HEK293 (cell line): ENCODE measurements around the gene ATP13A3.

Experiments used
- CTCF ChIA-PET: fragments of 350-600 bp; formaldehyde crosslinking; extraction: SDS; loops from one replicate; lab custom pipeline; 2021; ENCODE audit warnings: antibody characterized with exemption; lab: Yijun Ruan, JAX
- POLR2A ChIA-PET: fragments of 300-600 bp; formaldehyde crosslinking; extraction: SDS; loops from one replicate; lab custom pipeline; 2020; ENCODE audit warnings: antibody characterized with exemption, inconsistent platforms; lab: Yijun Ruan, JAX
- H3K27ac ChIP-seq: fragments of 200-500 bp; sonication (Bioruptor generic); 2 replicates; pipeline ENCODE4 v1.5.1; 2014; ENCODE audit warnings: low read depth, low read length, control low read depth, inconsistent platforms; ENCODE audit errors: extremely low read depth
- H3K36me3 ChIP-seq, 2 experiments: fragments of 200-500 bp in 1 of 2; sonication (Bioruptor generic) in 1 of 2; 1 replicate in 1 of 2; 2 replicates in 1 of 2; pipeline ENCODE4 v1.5.1; 2014 to 2017; ENCODE audit warnings: inconsistent platforms in 2 of 2, low read length in 2 of 2; ENCODE audit not compliant: control insufficient read depth in 2 of 2, insufficient read depth in 1 of 2
- H3K4me1 ChIP-seq: fragments of 200-500 bp; sonication (Bioruptor generic); 2 replicates; pipeline ENCODE4 v1.5.1; 2014; ENCODE audit warnings: mild to moderate bottlenecking, low read length, inconsistent platforms; ENCODE audit not compliant: control insufficient read depth, insufficient read depth
- H3K4me3 ChIP-seq: 2 replicates; pipeline ENCODE4 v1.5.1; 2011; ENCODE audit warnings: low read depth, mild to moderate bottlenecking, control low read depth, low read length, moderate library complexity
- H3K9me3 ChIP-seq: fragments of 200-500 bp; sonication (Bioruptor generic); 2 replicates; pipeline ENCODE4 v1.5.1; 2014; ENCODE audit warnings: low read depth, low read length, inconsistent platforms; ENCODE audit not compliant: control insufficient read depth, insufficient read depth
- GLI4 ChIP-seq: fragments of 450-650 bp; formaldehyde crosslinking; IDR thresholded peaks from 2 replicates; pipeline ENCODE4 v1.5.1; 2016; ENCODE audit warnings: missing biosample characterization, missing genetic modification characterization
- HOXA7 ChIP-seq: sonication (generic); formaldehyde crosslinking; IDR thresholded peaks from 2 replicates; pipeline ENCODE4 v1.8.1; 2022; ENCODE audit warnings: missing genetic modification reagents, borderline replicate concordance
- RBAK ChIP-seq: fragments of 450-650 bp; formaldehyde crosslinking; IDR thresholded peaks from 2 replicates; pipeline ENCODE4 v1.5.1; 2016; ENCODE audit warnings: missing biosample characterization, missing genetic modification characterization
- SCRT1 ChIP-seq: fragments of 450-650 bp; formaldehyde crosslinking; IDR thresholded peaks from 2 replicates; pipeline ENCODE4 v1.5.1; 2016; ENCODE audit warnings: missing biosample characterization, missing genetic modification characterization, borderline replicate concordance
- SP2 ChIP-seq: fragments of 450-650 bp; formaldehyde crosslinking; IDR thresholded peaks from 2 replicates; pipeline ENCODE4 v1.5.1; 2016; ENCODE audit warnings: missing biosample characterization, missing genetic modification characterization
- ZNF114 ChIP-seq: fragments of 450-650 bp; formaldehyde crosslinking; IDR thresholded peaks from 2 replicates; pipeline ENCODE4 v1.5.0; 2017; ENCODE audit warnings: missing biosample characterization, missing genetic modification characterization
- ZNF133 ChIP-seq: fragments of 450-650 bp; formaldehyde crosslinking; IDR thresholded peaks from 2 replicates; pipeline ENCODE4 v1.5.1; 2016; ENCODE audit warnings: missing biosample characterization, missing genetic modification characterization
- ZNF19 ChIP-seq: fragments of 450-650 bp; formaldehyde crosslinking; IDR thresholded peaks from 2 replicates; pipeline ENCODE4; 2016; ENCODE audit warnings: missing biosample characterization, missing genetic modification characterization, low read depth
- ZNF202 ChIP-seq: fragments of 450-650 bp; formaldehyde crosslinking; IDR thresholded peaks from 2 replicates; pipeline ENCODE4 v1.5.1; 2016; ENCODE audit warnings: missing biosample characterization, missing genetic modification characterization, borderline replicate concordance
- ZNF335 ChIP-seq: fragments of 450-650 bp; formaldehyde crosslinking; conservative IDR thresholded peaks from 2 replicates; pipeline ENCODE4 v1.5.1; 2016; ENCODE audit warnings: missing biosample characterization, missing genetic modification characterization
- ZNF366 ChIP-seq: fragments of 450-650 bp; formaldehyde crosslinking; conservative IDR thresholded peaks from 2 replicates; pipeline ENCODE4 v1.5.1; 2016; ENCODE audit warnings: missing biosample characterization, missing genetic modification characterization
- ZNF426 ChIP-seq: fragments of 450-650 bp; formaldehyde crosslinking; IDR thresholded peaks from 2 replicates; pipeline ENCODE4 v1.5.1; 2017; ENCODE audit warnings: missing biosample characterization, missing genetic modification characterization, mild to moderate bottlenecking, inconsistent platforms, moderate library complexity
- ZNF510 ChIP-seq: fragments of 450-650 bp; formaldehyde crosslinking; IDR thresholded peaks from 2 replicates; pipeline ENCODE4 v1.5.1; 2018; ENCODE audit warnings: mild to moderate bottlenecking, missing genetic modification characterization, missing biosample characterization; ENCODE audit not compliant: insufficient replicate concordance
- ZSCAN30 ChIP-seq: fragments of 450-650 bp; IDR thresholded peaks from 2 replicates; pipeline ENCODE4 v1.5.1; 2018; ENCODE audit warnings: missing biosample characterization, mild to moderate bottlenecking, missing genetic modification characterization, moderate library complexity
- TF ChIP-seq, protein P1 (sequence below): fragments of 450-650 bp; formaldehyde crosslinking; IDR thresholded peaks from 2 replicates; pipeline ENCODE4 v1.5.1; 2017; ENCODE audit warnings: missing biosample characterization, missing genetic modification characterization
- TF ChIP-seq, protein P2 (sequence below): fragments of 450-650 bp; formaldehyde crosslinking; IDR thresholded peaks from 2 replicates; pipeline ENCODE4 v1.5.1; 2016; ENCODE audit warnings: missing biosample characterization, missing genetic modification characterization
- TF ChIP-seq, protein P3 (sequence below): fragments of 450-650 bp; formaldehyde crosslinking; IDR thresholded peaks from 2 replicates; pipeline ENCODE4 v1.5.1; 2017; ENCODE audit warnings: missing biosample characterization, missing genetic modification characterization

ATP13A3 gene

DNA sequence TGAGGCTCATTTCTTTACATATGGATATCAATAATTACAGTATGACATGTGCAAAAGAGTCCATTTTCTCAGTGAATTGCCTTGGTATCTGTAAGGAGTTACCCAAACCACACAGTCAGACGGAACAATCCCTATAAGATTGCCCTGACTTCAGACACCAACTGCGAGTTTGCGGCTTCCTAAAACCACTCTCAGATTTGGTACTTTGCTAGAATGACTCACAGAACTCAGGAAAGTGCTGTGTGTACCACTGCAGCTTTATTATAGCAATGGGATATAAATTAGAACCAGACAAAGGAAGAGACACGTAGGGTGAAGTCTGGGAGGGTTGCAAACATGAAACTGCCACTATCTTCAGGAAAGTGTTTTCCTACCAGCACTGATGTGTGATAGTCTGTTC is 45.8 kb upstream of the ATP13A3 start:
- no peaks in the 10 kb centered on the region for H3K9me3 ChIP-seq
- CTCF ChIA-PET = no interaction called here
- TF ChIP-seq ZNF19 (no peak), ZSCAN30 (no peak), ZNF114 (tag by site-specific recombination) (no peak), ZNF426 (no peak), GLI4 (no peak), ZNF202 (no peak), HOXA7 (CRISPR knock-in tag) (no peak), SCRT1 (no peak), ZNF335 (tag by site-specific recombination) (no peak), RBAK (tag by site-specific recombination) (no peak)
- TF ChIP-seq, protein P1, sequence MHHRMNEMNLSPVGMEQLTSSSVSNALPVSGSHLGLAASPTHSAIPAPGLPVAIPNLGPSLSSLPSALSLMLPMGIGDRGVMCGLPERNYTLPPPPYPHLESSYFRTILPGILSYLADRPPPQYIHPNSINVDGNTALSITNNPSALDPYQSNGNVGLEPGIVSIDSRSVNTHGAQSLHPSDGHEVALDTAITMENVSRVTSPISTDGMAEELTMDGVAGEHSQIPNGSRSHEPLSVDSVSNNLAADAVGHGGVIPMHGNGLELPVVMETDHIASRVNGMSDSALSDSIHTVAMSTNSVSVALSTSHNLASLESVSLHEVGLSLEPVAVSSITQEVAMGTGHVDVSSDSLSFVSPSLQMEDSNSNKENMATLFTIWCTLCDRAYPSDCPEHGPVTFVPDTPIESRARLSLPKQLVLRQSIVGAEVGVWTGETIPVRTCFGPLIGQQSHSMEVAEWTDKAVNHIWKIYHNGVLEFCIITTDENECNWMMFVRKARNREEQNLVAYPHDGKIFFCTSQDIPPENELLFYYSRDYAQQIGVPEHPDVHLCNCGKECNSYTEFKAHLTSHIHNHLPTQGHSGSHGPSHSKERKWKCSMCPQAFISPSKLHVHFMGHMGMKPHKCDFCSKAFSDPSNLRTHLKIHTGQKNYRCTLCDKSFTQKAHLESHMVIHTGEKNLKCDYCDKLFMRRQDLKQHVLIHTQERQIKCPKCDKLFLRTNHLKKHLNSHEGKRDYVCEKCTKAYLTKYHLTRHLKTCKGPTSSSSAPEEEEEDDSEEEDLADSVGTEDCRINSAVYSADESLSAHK (tag by site-specific recombination) = no peak
- TF ChIP-seq, all 188 proteins: peak for 0
- Histone ChIP-seq H3K4me1 (peaks cover 5% of the 10 kb centered on the region; the same call in 1 of the 2 replicates), H3K27ac (no peak overlapping the region), H3K4me3 (no peak overlapping the region), H3K36me3 (no peaks in the 10 kb centered on the region)
- POLR2A ChIA-PET = no interaction called here

DNA sequence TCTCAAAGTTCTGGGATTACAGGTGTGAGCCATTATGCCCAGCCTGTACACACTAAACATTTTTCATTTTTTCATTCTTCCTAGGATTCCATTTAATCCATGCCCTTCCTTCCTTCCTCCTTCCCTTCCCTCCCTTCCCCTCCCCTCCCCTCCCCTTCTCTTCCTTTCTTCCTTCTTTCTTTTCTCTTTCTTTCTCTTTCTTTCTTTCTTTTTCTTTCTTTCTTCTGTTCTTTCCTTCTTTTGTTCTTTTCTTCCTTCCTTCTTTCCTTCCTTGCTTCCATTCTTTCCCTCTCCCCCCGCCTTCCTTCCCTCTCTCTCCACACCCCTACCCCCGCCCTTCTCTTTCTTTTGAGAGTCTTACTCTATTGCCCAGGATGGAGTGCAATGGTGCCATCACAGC is 40.9 kb upstream of the ATP13A3 start:
- H3K9me3 ChIP-seq = no peaks in the 10 kb centered on the region
- POLR2A ChIA-PET = no interaction called here
- H3K36me3 ChIP-seq = no peaks in the 10 kb centered on the region
- H3K27ac ChIP-seq = no peak overlapping the region
- H3K4me3 ChIP-seq = no peak overlapping the region
- CTCF ChIA-PET = no interaction called here
- H3K4me1 ChIP-seq = no peaks in the 10 kb centered on the region
- TF ChIP-seq ZNF366 (peak; percentile 73), ZNF510 (no peak), SP2 (no peak)
- TF ChIP-seq, protein P2, sequence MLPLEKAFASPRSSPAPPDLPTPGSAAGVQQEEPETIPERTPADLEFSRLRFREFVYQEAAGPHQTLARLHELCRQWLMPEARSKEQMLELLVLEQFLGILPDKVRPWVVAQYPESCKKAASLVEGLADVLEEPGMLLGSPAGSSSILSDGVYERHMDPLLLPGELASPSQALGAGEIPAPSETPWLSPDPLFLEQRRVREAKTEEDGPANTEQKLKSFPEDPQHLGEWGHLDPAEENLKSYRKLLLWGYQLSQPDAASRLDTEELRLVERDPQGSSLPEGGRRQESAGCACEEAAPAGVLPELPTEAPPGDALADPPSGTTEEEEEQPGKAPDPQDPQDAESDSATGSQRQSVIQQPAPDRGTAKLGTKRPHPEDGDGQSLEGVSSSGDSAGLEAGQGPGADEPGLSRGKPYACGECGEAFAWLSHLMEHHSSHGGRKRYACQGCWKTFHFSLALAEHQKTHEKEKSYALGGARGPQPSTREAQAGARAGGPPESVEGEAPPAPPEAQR = no peak
- TF ChIP-seq, protein P3, sequence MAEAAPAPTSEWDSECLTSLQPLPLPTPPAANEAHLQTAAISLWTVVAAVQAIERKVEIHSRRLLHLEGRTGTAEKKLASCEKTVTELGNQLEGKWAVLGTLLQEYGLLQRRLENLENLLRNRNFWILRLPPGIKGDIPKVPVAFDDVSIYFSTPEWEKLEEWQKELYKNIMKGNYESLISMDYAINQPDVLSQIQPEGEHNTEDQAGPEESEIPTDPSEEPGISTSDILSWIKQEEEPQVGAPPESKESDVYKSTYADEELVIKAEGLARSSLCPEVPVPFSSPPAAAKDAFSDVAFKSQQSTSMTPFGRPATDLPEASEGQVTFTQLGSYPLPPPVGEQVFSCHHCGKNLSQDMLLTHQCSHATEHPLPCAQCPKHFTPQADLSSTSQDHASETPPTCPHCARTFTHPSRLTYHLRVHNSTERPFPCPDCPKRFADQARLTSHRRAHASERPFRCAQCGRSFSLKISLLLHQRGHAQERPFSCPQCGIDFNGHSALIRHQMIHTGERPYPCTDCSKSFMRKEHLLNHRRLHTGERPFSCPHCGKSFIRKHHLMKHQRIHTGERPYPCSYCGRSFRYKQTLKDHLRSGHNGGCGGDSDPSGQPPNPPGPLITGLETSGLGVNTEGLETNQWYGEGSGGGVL = no peak
- TF ChIP-seq, all 188 proteins: peak for 1

DNA sequence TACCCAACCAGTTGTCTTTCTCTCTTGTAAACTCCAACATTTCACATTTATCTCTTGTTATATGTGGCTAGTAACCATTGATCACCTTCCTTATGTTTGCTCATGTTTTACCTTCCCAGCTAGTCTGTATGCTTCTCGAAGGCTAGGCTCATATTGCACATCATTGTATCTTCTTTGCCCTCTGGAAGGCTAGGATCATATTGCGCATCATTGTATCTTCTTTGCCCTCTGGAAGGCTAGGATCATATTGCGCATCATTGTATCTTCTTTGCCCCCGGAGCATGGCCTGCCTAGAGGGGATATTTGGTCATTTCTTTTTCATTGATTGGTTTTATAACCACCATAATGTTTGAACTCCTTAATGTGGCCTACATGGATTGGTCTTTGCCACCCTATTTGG is 39.4 kb upstream of the ATP13A3 start:
- TF ChIP-seq ZNF426 (no peak), ZNF133 (tag by site-specific recombination) (peak; percentile 97)
- TF ChIP-seq, all 188 proteins: peak for 1
- no peak overlapping the region for H3K27ac ChIP-seq
- ChIA-PET POLR2A (no interaction called here), CTCF (no interaction called here)
- H3K4me3 ChIP-seq = no peak overlapping the region
- H3K36me3 ChIP-seq = no peaks in the 10 kb centered on the region
- H3K4me1 ChIP-seq = no peaks in the 10 kb centered on the region
- no peaks in the 10 kb centered on the region for H3K9me3 ChIP-seq
